Stimulated activated CD4-positive, alpha-beta T cell treated with anti-CD3 and anti-CD28 coated beads, TNF-alpha, amount 100 ng/mL, for 1 hour (primary cell): ENCODE measurements around the gene ZNF684.
"Not testable (repeated sequence)": the region's sequence is repeated elsewhere in the genome, so short reads cannot be mapped to it uniquely, and the experiment has no call there.

Experiments
- DNase-seq, 3 donors: peaks; one replicate each; pipeline ENCODE4 v3.0.0-alpha.2; 2020; ENCODE audit warnings: low read depth in 3 of 3, low spot score in 1 of 3

ZNF684 gene

GRCh38 chr1:40531381-40532061 lies at the start of gene ZNF684:
Gene ZNF684 (plus strand): TSS chr1:40531637. CDS start chr1:40533167, 1,530 bp downstream.
- peak; percentile 57 to 63 (median 61) for DNase-seq

GRCh38 chr1:40495315-40495903 lies 36.0 kb upstream of the ZNF684 start:
- no peak for DNase-seq

- not testable (repeated sequence) for DNase-seq
Observed at GRCh38 chr1:40502651-40503050, 28.8 kb upstream of the ZNF684 start.

- DNase-seq, result no peak
Observed at GRCh38 chr1:40507973-40508372, 23.5 kb upstream of the ZNF684 start.

GRCh38 chr1:40508375-40509341 lies 22.8 kb upstream of the ZNF684 start, which contains the start of gene EXO5:
Gene EXO5 (plus strand): TSS chr1:40508767. CDS start chr1:40514545, 5,778 bp downstream.
- peak; percentile 45 to 74 (median 70) for DNase-seq

- no peak for DNase-seq
Observed at GRCh38 chr1:40519517-40519916, 11.9 kb upstream of the ZNF684 start.

GRCh38 chr1:40530735-40531380 lies 579 bp upstream of the ZNF684 start:
- DNase-seq, result no peak

GRCh38 chr1:40532062-40532389 lies 589 bp downstream of the ZNF684 start:
- DNase-seq, result no peak

GRCh38 chr1:40532844-40533424 lies 1.5 kb downstream of the ZNF684 start:
- DNase-seq, result no peak

- DNase-seq, result no peak
Observed at GRCh38 chr1:40534589-40534988, 3.2 kb downstream of the ZNF684 start.

GRCh38 chr1:40535732-40536131 lies 4.3 kb downstream of the ZNF684 start:
- no peak for DNase-seq

- no peak for DNase-seq
Observed at GRCh38 chr1:40539338-40539737, 7.9 kb downstream of the ZNF684 start.

GRCh38 chr1:40546957-40547356 lies 15.5 kb downstream of the ZNF684 start:
- no peak for DNase-seq

GRCh38 chr1:40553017-40553416 lies 21.6 kb downstream of the ZNF684 start:
- DNase-seq, result no peak

- DNase-seq, result not testable (repeated sequence)
Observed at GRCh38 chr1:40554807-40555206, 23.4 kb downstream of the ZNF684 start.

- no peak for DNase-seq
Observed at GRCh38 chr1:40556121-40556520, 24.7 kb downstream of the ZNF684 start.

GRCh38 chr1:40558241-40558640 lies 26.8 kb downstream of the ZNF684 start:
- not testable (repeated sequence) for DNase-seq

- no peak for DNase-seq
Observed at GRCh38 chr1:40562185-40562584, 30.7 kb downstream of the ZNF684 start.

GRCh38 chr1:40563266-40563665 lies 31.8 kb downstream of the ZNF684 start:
- DNase-seq, result no peak

GRCh38 chr1:40564506-40564905 lies 33.1 kb downstream of the ZNF684 start:
- no peak for DNase-seq

- DNase-seq, result no peak
Observed at GRCh38 chr1:40564913-40565312, 33.5 kb downstream of the ZNF684 start.
